Naive thymus-derived CD4-positive, alpha-beta T cell (primary cell): ENCODE results near the gene TUB. TPM values are rescaled to one million over a fixed set of nuclear protein-coding genes. Genes with fewer than 3 reads are reported as not detected.
A peak's percentile ranks its signal among the peaks of the same experiment; 100 is the strongest.

Experiments
- ATAC-seq: fragments of 150-1000 bp; cut with Tn5 transposase; 2 replicates; pipeline ENCODE4 v1.10.0; 2021; ENCODE audit warnings: mild to moderate bottlenecking, moderate library complexity
- CTCF ChIA-PET: fragments of 350-600 bp; sonication (Branson Sonifier 250); formaldehyde crosslinking; loops from one replicate; lab custom pipeline; 2021; ENCODE audit warnings: antibody characterized with exemption; lab: Charles Lee
- POLR2A ChIA-PET: fragments of 350-600 bp; sonication (Branson Sonifier 250); formaldehyde crosslinking; loops from one replicate; lab custom pipeline; 2021; ENCODE audit warnings: antibody characterized with exemption, inconsistent platforms; lab: Charles Lee
- DNase-seq, 9 donors: peaks; one replicate each; pipeline versions ENCODE4 v3.0.0 to v3.0.0-alpha.2; 2020 to 2022; ENCODE audit warnings: mixed read lengths in 1 of 9
- H3K27ac ChIP-seq: one replicate; pipeline ENCODE4 v1.7.0; 2013; ENCODE audit warnings: mild to moderate bottlenecking, low read depth, low read length, moderate library complexity
- H3K27me3 ChIP-seq, 2 donors: one replicate each; pipeline ENCODE4 v1.7.0; 2013; ENCODE audit warnings: low read length in 2 of 2, mild to moderate bottlenecking in 2 of 2, moderate library complexity in 2 of 2; ENCODE audit not compliant: control insufficient read depth in 2 of 2, insufficient read depth in 2 of 2
- H3K36me3 ChIP-seq, 3 experiments: 1 replicate in 2 of 3; 2 replicates in 1 of 3; pipeline ENCODE4 v1.7.0; 2013; ENCODE audit warnings: low read length in 3 of 3, mild to moderate bottlenecking in 3 of 3, moderate library complexity in 1 of 3; ENCODE audit not compliant: insufficient read depth in 3 of 3, control insufficient read depth in 2 of 3
- H3K4me1 ChIP-seq, 2 donors: one replicate each; pipeline ENCODE4 v1.7.0; 2013; ENCODE audit warnings: low read length in 2 of 2, mild to moderate bottlenecking in 2 of 2, moderate library complexity in 1 of 2; ENCODE audit not compliant: control insufficient read depth in 2 of 2, insufficient read depth in 2 of 2
- H3K4me3 ChIP-seq: 2 replicates; pipeline ENCODE4 v1.7.0; 2013; ENCODE audit warnings: mild to moderate bottlenecking, low read length
- H3K9me3 ChIP-seq, 3 experiments: 1 replicate in 2 of 3; 2 replicates in 1 of 3; pipeline ENCODE4 v1.7.0; 2013; ENCODE audit warnings: low read length in 3 of 3; ENCODE audit not compliant: control insufficient read depth in 2 of 3
- H3K27ac Mint-ChIP-seq, 9 donors: one replicate each; pipeline ENCODE4 v1.8.0; 2020 to 2022; ENCODE audit warnings: mixed read lengths in 9 of 9, mild to moderate bottlenecking in 8 of 9, moderate library complexity in 5 of 9, inconsistent platforms in 2 of 9
- H3K27me3 Mint-ChIP-seq, 5 donors: one replicate each; pipeline ENCODE4 v1.8.0; 2021 to 2022; ENCODE audit warnings: mixed read lengths in 5 of 5, mild to moderate bottlenecking in 1 of 5
- H3K36me3 Mint-ChIP-seq, 5 donors: one replicate each; pipeline ENCODE4 v1.8.0; 2020 to 2022; ENCODE audit warnings: mixed read lengths in 5 of 5, mild to moderate bottlenecking in 3 of 5, inconsistent platforms in 1 of 5
- H3K4me1 Mint-ChIP-seq, 7 donors: one replicate each; pipeline ENCODE4 v1.8.0; 2020 to 2022; ENCODE audit warnings: mixed read lengths in 7 of 7, mild to moderate bottlenecking in 3 of 7, inconsistent platforms in 1 of 7
- H3K4me3 Mint-ChIP-seq, 10 donors: one replicate each; pipeline ENCODE4 v1.8.0; 2020 to 2022; ENCODE audit warnings: mild to moderate bottlenecking in 10 of 10, mixed read lengths in 10 of 10, moderate library complexity in 6 of 10, inconsistent platforms in 2 of 10
- H3K9me3 Mint-ChIP-seq, 11 donors: one replicate each; pipeline ENCODE4 v1.8.0; 2020 to 2022; ENCODE audit warnings: mixed read lengths in 11 of 11, mild to moderate bottlenecking in 4 of 11, inconsistent platforms in 1 of 11, moderate library complexity in 1 of 11
- intact Hi-C, 2 donors: fragments of 100-400 bp; cut with micrococcal nuclease; formaldehyde crosslinking; loops; one replicate each; pipeline ENCODE4 v1.15.1; 2023
- polyA plus RNA-seq, 2 donors: library from polyadenylated mRNA; unstranded; fragments of 300-500 nt; fragmentation: Illumina TruSeq; gene quantifications; one replicate each; pipeline ENCODE4 v1.2.3, GENCODE V29; 2021
- total RNA-seq, 6 experiments: library from RNA in 5 of 6; stranded (reverse) in 5 of 6; gene quantifications; 1 replicate in 5 of 6; 2 replicates in 1 of 6; pipeline ENCODE4 v1.2.3 and lab custom pipeline; 2021 to 2026

The TUB gene
- total and polyA plus RNA-seq, 7 experiments from 2014 or later = 0.05 to 0.12 (median 0.06) TPM; not detected in 3

- no peaks in the 10 kb centered on the region for H3K4me1 ChIP-seq
- H3K9me3 ChIP-seq = no peaks in the 10 kb centered on the region
- H3K4me3 Mint-ChIP-seq = no peak overlapping the region
- intact Hi-C loops = loop anchor here (2.0 kb wide), 2 partner anchors 206 to 1000 kb away; no protein-coding TSS in a partner anchor
- H3K27ac ChIP-seq = no peak overlapping the region
- no peaks in the 10 kb centered on the region for H3K9me3 Mint-ChIP-seq
- H3K27me3 ChIP-seq = no peaks in the 10 kb centered on the region
- DNase-seq (peak in 1 of 9 donors; percentile 1), ATAC-seq (no peak)
- peaks cover 0 to 2% (median 0%) of the 10 kb centered on the region in 7 donors for H3K4me1 Mint-ChIP-seq
- H3K36me3 Mint-ChIP-seq = no peaks in the 10 kb centered on the region
- H3K27ac Mint-ChIP-seq = no peak overlapping the region
- no peak overlapping the region for H3K4me3 ChIP-seq
- ChIA-PET POLR2A (no interaction called here), CTCF (interaction anchor here (0.9 to 4.3 kb wide), 8 partner anchors 8 to 1286 kb away, joined by 3 to 36 read pairs (median 8); no protein-coding TSS in a partner anchor)
- no peaks in the 10 kb centered on the region for H3K27me3 Mint-ChIP-seq
- H3K36me3 ChIP-seq = no peaks in the 10 kb centered on the region
Observed at GRCh38 chr11:8098361-8098760, 17.4 kb downstream of the TUB start.

GRCh38 chr11:8098879-8099278 is 17.9 kb downstream of the TUB start:
- CTCF ChIA-PET = interaction anchor here (0.7 to 4.3 kb wide), 12 partner anchors 9 to 1286 kb away, joined by 3 to 36 read pairs (median 4); no protein-coding TSS in a partner anchor
- Mint-ChIP-seq H3K4me1 (peaks cover 0 to 2% (median 0%) of the 10 kb centered on the region in 7 donors), H3K9me3 (no peaks in the 10 kb centered on the region), H3K27ac (no peak overlapping the region), H3K4me3 (no peak overlapping the region), H3K36me3 (no peaks in the 10 kb centered on the region), H3K27me3 (no peaks in the 10 kb centered on the region)
- Histone ChIP-seq H3K4me1 (no peaks in the 10 kb centered on the region), H3K9me3 (no peaks in the 10 kb centered on the region), H3K27ac (no peak overlapping the region), H3K27me3 (no peaks in the 10 kb centered on the region), H3K4me3 (no peak overlapping the region), H3K36me3 (no peaks in the 10 kb centered on the region)
- POLR2A ChIA-PET = no interaction called here
- ATAC-seq (no peak), DNase-seq (peak in 1 of 9 donors; percentile 7)
- intact Hi-C loops = loop anchor here (1.0 to 2.0 kb wide), 4 partner anchors 66 to 1000 kb away; no protein-coding TSS in a partner anchor

- POLR2A ChIA-PET = no interaction called here
- DNase-seq (peak; percentile 39 to 66 (median 55)), ATAC-seq (peak; percentile 60)
- no peaks in the 10 kb centered on the region for H3K27me3 Mint-ChIP-seq
- no peak overlapping the region for H3K4me3 Mint-ChIP-seq
- Histone ChIP-seq H3K4me1 (no peaks in the 10 kb centered on the region), H3K4me3 (no peak overlapping the region), H3K27ac (no peak overlapping the region), H3K9me3 (no peaks in the 10 kb centered on the region), H3K36me3 (no peaks in the 10 kb centered on the region), H3K27me3 (no peaks in the 10 kb centered on the region)
- peaks cover 0 to 4% (median 0%) of the 10 kb centered on the region in 5 donors for H3K36me3 Mint-ChIP-seq
- intact Hi-C loops = loop anchor here (1.0 to 2.0 kb wide), 4 partner anchors 66 to 1001 kb away; no protein-coding TSS in a partner anchor
- H3K27ac Mint-ChIP-seq = peak overlapping the region in 1 of 9 donors; percentile 14
- CTCF ChIA-PET = interaction anchor here (0.7 to 4.3 kb wide), 15 partner anchors 9 to 1287 kb away, joined by 3 to 36 read pairs (median 3); partner anchors contain the start of gene EIF3F
- peaks cover 0 to 2% (median 0%) of the 10 kb centered on the region in 7 donors for H3K4me1 Mint-ChIP-seq
- H3K9me3 Mint-ChIP-seq = no peaks in the 10 kb centered on the region
Observed at GRCh38 chr11:8099291-8099899, 18.4 kb downstream of the TUB start.

- Histone ChIP-seq H3K4me3 (no peak overlapping the region), H3K4me1 (no peaks in the 10 kb centered on the region), H3K27ac (no peak overlapping the region), H3K9me3 (no peaks in the 10 kb centered on the region), H3K36me3 (no peaks in the 10 kb centered on the region), H3K27me3 (no peaks in the 10 kb centered on the region)
- Mint-ChIP-seq H3K27me3 (no peaks in the 10 kb centered on the region), H3K9me3 (no peaks in the 10 kb centered on the region), H3K4me1 (no peaks in the 10 kb centered on the region), H3K27ac (peak overlapping the region in 1 of 9 donors; percentile 9), H3K36me3 (peaks cover 0 to 4% (median 0%) of the 10 kb centered on the region in 5 donors), H3K4me3 (no peak overlapping the region)
- intact Hi-C loops = no loop called here
- no peak for ATAC-seq
- ChIA-PET CTCF (interaction anchor here (1.0 to 4.3 kb wide), 7 partner anchors 10 to 113 kb away, joined by 3 to 36 read pairs (median 5); partner anchors contain the start of gene EIF3F), POLR2A (no interaction called here)
- DNase-seq = peak in 1 of 9 donors; percentile 9
Observed at GRCh38 chr11:8100158-8100557, 19.1 kb downstream of the TUB start.

GRCh38 chr11:8100605-8101004 is 19.6 kb downstream of the TUB start:
- POLR2A ChIA-PET = no interaction called here
- Histone ChIP-seq H3K4me3 (no peak overlapping the region), H3K27me3 (no peaks in the 10 kb centered on the region), H3K4me1 (no peaks in the 10 kb centered on the region), H3K9me3 (no peaks in the 10 kb centered on the region), H3K36me3 (no peaks in the 10 kb centered on the region), H3K27ac (no peak overlapping the region)
- intact Hi-C loops = no loop called here
- Mint-ChIP-seq H3K4me1 (no peaks in the 10 kb centered on the region), H3K4me3 (no peak overlapping the region), H3K9me3 (no peaks in the 10 kb centered on the region), H3K27me3 (no peaks in the 10 kb centered on the region), H3K27ac (peak overlapping the region in 1 of 9 donors; percentile 25), H3K36me3 (peaks cover 0 to 4% (median 0%) of the 10 kb centered on the region in 5 donors)
- peak in 1 of 9 donors; percentile 3 for DNase-seq
- CTCF ChIA-PET = interaction anchor here (1.2 to 4.3 kb wide), 5 partner anchors 10 to 114 kb away, joined by 3 to 36 read pairs (median 11); partner anchors contain the start of gene EIF3F
- no peak for ATAC-seq

- Mint-ChIP-seq H3K36me3 (peaks cover 0 to 4% (median 0%) of the 10 kb centered on the region in 5 donors), H3K27ac (peak overlapping the region in 1 of 9 donors; percentile 15), H3K4me3 (no peak overlapping the region), H3K4me1 (no peaks in the 10 kb centered on the region), H3K27me3 (no peaks in the 10 kb centered on the region), H3K9me3 (no peaks in the 10 kb centered on the region)
- Histone ChIP-seq H3K36me3 (no peaks in the 10 kb centered on the region), H3K4me1 (no peaks in the 10 kb centered on the region), H3K9me3 (no peaks in the 10 kb centered on the region), H3K27ac (no peak overlapping the region), H3K27me3 (no peaks in the 10 kb centered on the region), H3K4me3 (no peak overlapping the region)
- ATAC-seq (no peak), DNase-seq (peak in 1 of 9 donors; percentile 8)
- ChIA-PET POLR2A (no interaction called here), CTCF (interaction anchor here (4.3 kb wide), 1 partner anchor 68 kb away, joined by 36 read pairs; no protein-coding TSS in a partner anchor)
- intact Hi-C loops = no loop called here
Observed at GRCh38 chr11:8101421-8101820, 20.4 kb downstream of the TUB start.
